T-helper 2 cell treated with Interferon-gamma antibody and Interleukin-4, amounts not matched to agents 5 μg/mL and 100 μg/mL, for 36 hours (primary cell): ENCODE results near the gene RECQL5.

Experiments used
- DNase-seq: peaks from one replicate; pipeline ENCODE4 v3.0.0; 2021; ENCODE audit warnings: low spot score
- H3K27ac Mint-ChIP-seq: one replicate; pipeline ENCODE4 v1.8.0; 2021; ENCODE audit warnings: mild to moderate bottlenecking, mixed read lengths
- H3K27me3 Mint-ChIP-seq: one replicate; pipeline ENCODE4 v1.8.0; 2021; ENCODE audit warnings: low read depth, mixed read lengths
- H3K36me3 Mint-ChIP-seq: one replicate; pipeline ENCODE4 v1.8.0; 2021; ENCODE audit warnings: low read depth, mixed read lengths
- H3K4me1 Mint-ChIP-seq: one replicate; pipeline ENCODE4 v1.8.0; 2021; ENCODE audit warnings: low read depth, mixed read lengths
- H3K4me3 Mint-ChIP-seq: one replicate; pipeline ENCODE4 v1.8.0; 2022; ENCODE audit warnings: mild to moderate bottlenecking, moderate library complexity, mixed read lengths
- H3K9me3 Mint-ChIP-seq: one replicate; pipeline ENCODE4 v1.8.0; 2021; ENCODE audit warnings: mixed read lengths

RECQL5 gene

GRCh38 chr17:75666959-75667790 is at the start of gene RECQL5, which contains the start of gene SAP30BP:
RECQL5 (minus strand) TSS chr17:75667154; CDS start chr17:75666557, 597 bp downstream.
SAP30BP (plus strand) TSS chr17:75667338; CDS start chr17:75667373, 35 bp downstream.
- Mint-ChIP-seq H3K4me3 (peak within 1 kb of the TSS; percentile 69), H3K27ac (peak within 1 kb of the TSS; percentile 73), H3K4me1 (peaks cover 19% of the 10 kb centered on the region), H3K9me3 (no peaks in the 10 kb centered on the region), H3K36me3 (peaks cover 30% of the 10 kb centered on the region), H3K27me3 (no peaks in the 10 kb centered on the region)
- DNase-seq = peak; percentile 98

DNA sequence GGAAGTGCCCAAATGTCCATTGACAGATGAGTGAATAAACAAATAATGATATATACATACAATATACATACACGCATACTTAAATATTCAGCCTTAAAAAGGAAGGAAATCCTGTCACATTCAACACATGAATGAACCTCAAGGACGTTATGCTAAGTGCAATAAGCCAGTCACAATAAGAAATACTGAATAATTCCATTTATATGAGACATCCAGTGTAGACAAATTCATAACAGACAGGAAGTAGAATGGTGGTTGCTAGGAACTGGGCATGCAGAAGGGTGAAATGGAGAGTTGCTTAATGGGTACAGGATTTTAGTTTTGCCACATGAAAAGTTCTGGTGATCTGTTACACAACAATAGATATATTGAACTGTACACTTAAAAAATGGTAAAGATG is 45.5 kb upstream of the RECQL5 start:
- Mint-ChIP-seq H3K27me3 (peaks cover 3% of the 10 kb centered on the region), H3K36me3 (peaks cover 5% of the 10 kb centered on the region), H3K9me3 (no peaks in the 10 kb centered on the region), H3K27ac (no peak overlapping the region), H3K4me3 (no peak overlapping the region), H3K4me1 (no peaks in the 10 kb centered on the region)
- no peak for DNase-seq

GRCh38 chr17:75707079-75707571 is 40.2 kb upstream of the RECQL5 start:
- H3K4me3 Mint-ChIP-seq = no peak overlapping the region
- no peak for DNase-seq
- H3K36me3 Mint-ChIP-seq = peaks cover 23% of the 10 kb centered on the region

DNA sequence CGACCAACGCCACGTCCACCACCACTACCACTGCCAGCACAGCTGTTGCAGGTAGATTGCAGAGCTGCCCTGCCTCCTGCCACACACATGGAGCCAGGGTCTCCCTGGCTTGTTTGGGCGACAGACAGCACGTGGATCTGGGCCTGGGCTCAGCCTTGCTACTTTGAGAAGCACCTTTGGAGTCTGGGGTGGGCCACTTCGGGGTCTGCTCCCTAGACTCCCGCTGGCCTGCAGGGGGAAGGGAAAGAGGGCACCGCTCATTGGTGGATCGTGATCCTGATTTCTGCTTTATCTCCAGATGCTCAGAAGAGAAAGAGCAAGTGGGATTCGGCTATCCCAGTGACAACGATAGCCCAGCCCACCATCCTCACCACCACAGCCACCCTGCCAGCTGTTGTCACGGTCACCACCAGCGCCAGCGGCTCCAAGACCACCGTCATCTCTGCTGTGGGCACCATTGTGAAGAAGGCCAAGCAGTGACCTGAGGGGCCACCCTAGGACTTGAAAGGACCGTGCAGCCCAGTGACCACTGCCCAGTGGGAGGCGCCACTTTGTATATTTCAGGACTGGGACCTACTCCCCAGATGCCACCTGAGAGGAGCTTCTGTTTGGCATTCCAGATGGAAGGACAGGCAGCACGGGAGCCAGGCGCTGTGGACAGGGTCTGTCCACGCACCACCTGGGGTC is 39.2 kb upstream of the RECQL5 start:
- no peak overlapping the region for H3K27ac Mint-ChIP-seq
- no peak overlapping the region for H3K4me3 Mint-ChIP-seq
- H3K9me3 Mint-ChIP-seq = no peaks in the 10 kb centered on the region
- peaks cover 29% of the 10 kb centered on the region for H3K36me3 Mint-ChIP-seq
- no peaks in the 10 kb centered on the region for H3K4me1 Mint-ChIP-seq
- no peak for DNase-seq
- H3K27me3 Mint-ChIP-seq = no peaks in the 10 kb centered on the region

More at GRCh38 chr17:75707079-75707571, 40.2 kb upstream of the RECQL5 start:
- Mint-ChIP-seq H3K9me3 (no peaks in the 10 kb centered on the region), H3K27me3 (no peaks in the 10 kb centered on the region), H3K4me1 (no peaks in the 10 kb centered on the region), H3K27ac (no peak overlapping the region)

- H3K4me3 Mint-ChIP-seq = no peak overlapping the region
- peaks cover 37% of the 10 kb centered on the region for H3K36me3 Mint-ChIP-seq
- no peak overlapping the region for H3K27ac Mint-ChIP-seq
- DNase-seq = no peak
- H3K27me3 Mint-ChIP-seq = no peaks in the 10 kb centered on the region
- no peaks in the 10 kb centered on the region for H3K4me1 Mint-ChIP-seq
- H3K9me3 Mint-ChIP-seq = no peaks in the 10 kb centered on the region
Measured at GRCh38 chr17:75704963-75705875, 38.3 kb upstream of the RECQL5 start.

- no peak for DNase-seq
- peaks cover 36% of the 10 kb centered on the region for H3K36me3 Mint-ChIP-seq
- no peaks in the 10 kb centered on the region for H3K27me3 Mint-ChIP-seq
- no peak overlapping the region for H3K4me3 Mint-ChIP-seq
- H3K4me1 Mint-ChIP-seq = no peaks in the 10 kb centered on the region
- no peak overlapping the region for H3K27ac Mint-ChIP-seq
- no peaks in the 10 kb centered on the region for H3K9me3 Mint-ChIP-seq
Measured at GRCh38 chr17:75703591-75703990, 36.6 kb upstream of the RECQL5 start.

DNA sequence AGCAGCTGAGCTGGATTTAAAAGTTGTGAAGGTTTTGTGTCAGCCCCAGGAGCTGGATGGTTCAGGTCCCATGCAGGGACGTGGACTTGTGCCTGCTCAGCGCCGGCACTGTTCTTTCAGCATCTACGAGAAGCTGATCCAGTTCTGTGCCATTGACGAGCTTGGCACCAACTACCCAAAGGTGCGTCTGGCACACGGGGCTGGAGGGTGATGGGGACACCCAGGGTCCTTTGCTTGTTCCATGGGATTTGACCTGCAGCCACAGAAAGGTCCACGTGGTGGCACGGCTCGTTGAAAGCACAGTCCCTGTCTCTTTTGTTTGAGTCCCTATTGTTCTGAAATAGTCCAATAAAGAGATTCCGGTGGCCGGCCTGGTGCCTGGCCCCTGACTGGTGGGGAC is 36.2 kb upstream of the RECQL5 start:
- no peaks in the 10 kb centered on the region for H3K9me3 Mint-ChIP-seq
- no peak for DNase-seq
- peaks cover 34% of the 10 kb centered on the region for H3K36me3 Mint-ChIP-seq
- no peak overlapping the region for H3K27ac Mint-ChIP-seq
- H3K27me3 Mint-ChIP-seq = no peaks in the 10 kb centered on the region
- no peaks in the 10 kb centered on the region for H3K4me1 Mint-ChIP-seq
- no peak overlapping the region for H3K4me3 Mint-ChIP-seq

- H3K4me1 Mint-ChIP-seq = no peaks in the 10 kb centered on the region
- DNase-seq = no peak
- H3K9me3 Mint-ChIP-seq = no peaks in the 10 kb centered on the region
- no peak overlapping the region for H3K27ac Mint-ChIP-seq
- no peaks in the 10 kb centered on the region for H3K27me3 Mint-ChIP-seq
- H3K36me3 Mint-ChIP-seq = peaks cover 31% of the 10 kb centered on the region
- H3K4me3 Mint-ChIP-seq = no peak overlapping the region
Measured at GRCh38 chr17:75701288-75701687, 34.3 kb upstream of the RECQL5 start.

DNA sequence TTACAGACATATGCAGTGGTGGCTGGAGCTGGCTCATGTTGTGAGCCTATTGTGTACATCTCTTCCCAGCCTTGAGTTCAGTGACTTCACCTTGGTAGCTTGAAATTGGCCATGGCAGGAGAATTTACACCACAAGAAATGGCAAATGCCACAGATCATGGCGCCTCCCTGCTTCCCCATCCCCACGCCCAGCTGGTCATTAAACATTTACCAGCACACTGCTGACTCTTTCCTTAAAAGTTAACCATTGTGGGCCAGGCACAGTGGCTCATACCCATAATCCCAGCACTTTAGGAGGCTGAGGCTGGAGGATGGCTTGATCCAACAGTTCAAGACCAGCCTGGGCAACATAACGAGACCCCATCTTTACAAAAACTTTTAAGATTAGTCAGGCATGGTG is 31.7 kb upstream of the RECQL5 start:
- Mint-ChIP-seq H3K36me3 (peaks cover 21% of the 10 kb centered on the region), H3K4me3 (no peak overlapping the region), H3K27ac (no peak overlapping the region), H3K9me3 (no peaks in the 10 kb centered on the region), H3K4me1 (no peaks in the 10 kb centered on the region), H3K27me3 (no peaks in the 10 kb centered on the region)
- no peak for DNase-seq

DNA sequence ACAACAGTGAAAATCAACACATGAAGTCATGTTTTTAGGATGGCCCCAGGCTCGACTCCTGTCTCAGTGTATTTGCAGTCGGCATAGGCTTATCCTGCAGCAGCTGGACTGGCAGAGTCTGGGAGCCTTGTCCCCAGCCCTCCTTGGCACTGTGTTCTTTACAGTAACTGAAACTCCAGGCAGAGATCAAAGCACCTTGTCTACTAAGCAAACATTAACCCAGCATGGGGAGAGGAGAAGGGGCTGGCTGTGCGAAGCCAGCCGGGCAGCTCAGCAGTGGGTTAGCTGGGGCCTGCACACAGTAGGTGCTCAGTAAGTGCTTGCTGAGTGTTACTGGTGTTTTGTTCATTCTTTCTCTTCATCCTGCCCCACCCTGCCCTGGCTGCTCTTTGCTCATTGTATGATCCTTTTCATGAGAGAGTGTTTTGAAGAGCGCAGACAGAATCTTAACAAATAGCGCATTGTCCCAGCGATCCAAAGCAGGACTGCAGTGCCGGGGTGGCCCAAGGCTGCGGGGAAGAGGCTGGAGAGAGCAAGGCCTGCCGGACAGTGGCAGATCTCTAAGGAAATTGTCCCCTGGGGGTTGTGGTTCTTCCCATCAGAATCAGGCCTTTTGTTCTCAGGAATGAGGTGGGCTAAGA is 30.8 kb upstream of the RECQL5 start:
- Mint-ChIP-seq H3K9me3 (no peaks in the 10 kb centered on the region), H3K27me3 (no peaks in the 10 kb centered on the region), H3K4me1 (no peaks in the 10 kb centered on the region), H3K4me3 (no peak overlapping the region), H3K27ac (no peak overlapping the region), H3K36me3 (peaks cover 20% of the 10 kb centered on the region)
- no peak for DNase-seq

DNA sequence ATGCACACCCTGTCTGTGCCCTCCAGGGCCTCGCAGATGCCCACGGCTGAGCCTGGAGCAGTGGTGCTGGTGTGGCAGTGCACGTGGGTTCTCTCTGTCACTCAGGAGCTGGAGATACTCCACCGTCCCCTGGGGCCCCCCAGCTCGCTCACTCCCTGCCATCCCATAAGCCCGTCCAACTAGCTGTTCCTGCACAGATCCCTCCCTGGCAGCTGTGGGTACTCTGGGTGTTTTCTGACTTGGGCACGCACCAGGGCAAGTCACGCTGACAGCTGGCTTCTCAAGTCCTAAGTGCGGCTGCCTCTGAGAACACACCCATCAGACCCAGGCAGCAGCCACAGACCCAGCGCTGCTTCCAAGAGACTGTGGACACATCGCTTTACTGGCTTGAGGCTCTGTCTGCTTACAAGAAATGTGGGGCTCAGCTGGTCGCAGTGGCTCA is 28.9 kb upstream of the RECQL5 start:
- Mint-ChIP-seq H3K9me3 (no peaks in the 10 kb centered on the region), H3K4me1 (peaks cover 7% of the 10 kb centered on the region), H3K27me3 (no peaks in the 10 kb centered on the region), H3K27ac (no peak overlapping the region), H3K4me3 (no peak overlapping the region), H3K36me3 (peaks cover 21% of the 10 kb centered on the region)
- no peak for DNase-seq

DNA sequence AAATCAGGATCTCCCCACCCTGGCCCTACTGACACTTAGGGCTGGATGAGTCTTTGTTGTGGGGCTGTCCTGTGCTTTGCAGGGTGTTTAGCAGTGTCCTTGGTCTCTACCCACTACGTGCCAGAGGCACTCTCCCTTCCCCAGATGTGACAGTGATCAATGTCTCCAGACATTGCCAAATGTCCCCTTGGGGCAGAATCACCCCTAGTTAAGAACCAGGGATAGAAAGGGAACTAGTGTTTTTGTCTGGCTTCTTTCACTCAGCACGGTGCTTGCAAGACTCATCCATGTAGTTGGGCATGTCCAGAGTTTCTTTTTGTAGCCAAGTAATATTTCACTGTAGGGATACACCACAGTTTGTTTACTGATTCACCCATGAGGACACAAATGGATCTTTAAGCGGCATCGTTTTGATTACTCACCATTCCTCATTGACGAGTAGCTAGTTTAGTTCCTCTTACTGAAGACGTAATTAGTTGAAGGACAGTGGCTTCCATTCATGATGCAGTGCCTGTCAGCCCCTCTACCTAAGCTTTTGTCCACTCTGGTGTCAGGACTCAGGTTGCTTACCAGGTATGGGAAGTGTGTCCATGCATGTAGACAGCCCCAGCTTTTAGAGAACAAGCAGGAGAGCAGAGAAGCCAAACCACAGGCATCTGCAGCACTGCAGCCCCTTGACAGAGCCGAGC is 28.3 kb upstream of the RECQL5 start:
- Mint-ChIP-seq H3K27ac (no peak overlapping the region), H3K36me3 (peaks cover 18% of the 10 kb centered on the region), H3K27me3 (no peaks in the 10 kb centered on the region), H3K9me3 (no peaks in the 10 kb centered on the region), H3K4me1 (peaks cover 11% of the 10 kb centered on the region), H3K4me3 (no peak overlapping the region)
- no peak for DNase-seq

GRCh38 chr17:75694536-75694935 is 27.6 kb upstream of the RECQL5 start:
- Mint-ChIP-seq H3K36me3 (peaks cover 19% of the 10 kb centered on the region), H3K27ac (no peak overlapping the region), H3K9me3 (no peaks in the 10 kb centered on the region)

More at GRCh38 chr17:75694536-75694935, 27.6 kb upstream of the RECQL5 start:
- Mint-ChIP-seq H3K4me3 (no peak overlapping the region), H3K27me3 (no peaks in the 10 kb centered on the region), H3K4me1 (peaks cover 15% of the 10 kb centered on the region)
- no peak for DNase-seq
